Aorta (tissue), 5 donors: Measurements from ENCODE around the gene TP53RK. TPM values are rescaled to one million over a fixed set of nuclear protein-coding genes. Genes with fewer than 3 reads are reported as not detected.

Source experiments
- ATAC-seq: fragments of 200-7000 bp; cut with Tn5 transposase; one replicate; pipeline ENCODE4 v1.9.1; 2022; ENCODE audit warnings: moderate library complexity; ENCODE audit not compliant: low FRiP score
- DNase-seq, 2 donors: peaks; one replicate each; pipeline ENCODE4 v3.0.0-alpha.2; 2020
- H3K27ac ChIP-seq, 2 donors: one replicate each; pipeline ENCODE4 v1.5.1; 2013; ENCODE audit warnings: low read length in 2 of 2, mild to moderate bottlenecking in 2 of 2, moderate library complexity in 2 of 2, control low read depth in 1 of 2, inconsistent platforms in 1 of 2, low read depth in 1 of 2
- H3K27me3 ChIP-seq, 2 donors: one replicate each; pipeline ENCODE4 v1.6.1; 2013; ENCODE audit warnings: control low read depth in 1 of 2, low read length in 1 of 2, mild to moderate bottlenecking in 1 of 2, moderate library complexity in 1 of 2; ENCODE audit not compliant: insufficient read depth in 2 of 2, control insufficient read depth in 1 of 2
- H3K36me3 ChIP-seq, 2 donors: one replicate each; pipeline ENCODE4 v1.6.1; 2013; ENCODE audit warnings: control low read depth in 1 of 2, low read length in 1 of 2, mild to moderate bottlenecking in 1 of 2; ENCODE audit not compliant: insufficient read depth in 2 of 2, control insufficient read depth in 1 of 2
- H3K4me1 ChIP-seq, 2 donors: one replicate each; pipeline ENCODE4 v1.6.1; 2013; ENCODE audit warnings: low read length in 2 of 2, control low read depth in 1 of 2, mild to moderate bottlenecking in 1 of 2, moderate library complexity in 1 of 2; ENCODE audit not compliant: insufficient read depth in 2 of 2, control insufficient read depth in 1 of 2
- H3K4me3 ChIP-seq, 2 donors: one replicate each; pipeline ENCODE4 v1.5.1; 2013; ENCODE audit warnings: low read length in 2 of 2, control low read depth in 1 of 2, mild to moderate bottlenecking in 1 of 2
- H3K9me3 ChIP-seq: one replicate; pipeline ENCODE4 v1.6.1; 2013; ENCODE audit warnings: mild to moderate bottlenecking, low read length; ENCODE audit not compliant: control insufficient read depth
- WGBS, 2 donors: extraction: QIAGEN DNeasy Blood & Tissue Kit; methylation state at CpG; one replicate each; pipeline ENCODE4 v1.1.7; 2013; 5-methylcytosine and 5-hydroxymethylcytosine counted together
- intact Hi-C, 2 donors: fragments of 100-400 bp; cut with DNase I; formaldehyde crosslinking; loops; one replicate each; pipeline versions ENCODE4 v1.14.2 to v1.15.0; 2022
- polyA plus RNA-seq, 2 donors: library from polyadenylated mRNA; stranded (reverse); fragments of 200-250 nt; gene quantifications; one replicate each; pipeline ENCODE4 v1.2.3, GENCODE V29; 2013
- total RNA-seq, 2 donors: library from RNA; stranded (reverse); fragmentation: NEBNext Ultra II Directional; extraction: Animal tissue kit (Norgen Biotek cat#: 25700); gene quantifications; one replicate each; pipeline ENCODE4 v1.2.1, GENCODE V29; 2021
- donor health status: healthy with polysubstance abuse.
- donor health status: Bipolar disorder and iron deficiency.
- donor health status: DM: no; HTN: no; CAD: no.
- donor health status: DM: no; HTN: no; CAD: no.
- donor health status: DM: yes; HTN: yes; CAD: no.

The TP53RK gene
- total and polyA plus RNA-seq, 4 donors, result 9.3 to 10.4 (median 9.4) TPM

DNA sequence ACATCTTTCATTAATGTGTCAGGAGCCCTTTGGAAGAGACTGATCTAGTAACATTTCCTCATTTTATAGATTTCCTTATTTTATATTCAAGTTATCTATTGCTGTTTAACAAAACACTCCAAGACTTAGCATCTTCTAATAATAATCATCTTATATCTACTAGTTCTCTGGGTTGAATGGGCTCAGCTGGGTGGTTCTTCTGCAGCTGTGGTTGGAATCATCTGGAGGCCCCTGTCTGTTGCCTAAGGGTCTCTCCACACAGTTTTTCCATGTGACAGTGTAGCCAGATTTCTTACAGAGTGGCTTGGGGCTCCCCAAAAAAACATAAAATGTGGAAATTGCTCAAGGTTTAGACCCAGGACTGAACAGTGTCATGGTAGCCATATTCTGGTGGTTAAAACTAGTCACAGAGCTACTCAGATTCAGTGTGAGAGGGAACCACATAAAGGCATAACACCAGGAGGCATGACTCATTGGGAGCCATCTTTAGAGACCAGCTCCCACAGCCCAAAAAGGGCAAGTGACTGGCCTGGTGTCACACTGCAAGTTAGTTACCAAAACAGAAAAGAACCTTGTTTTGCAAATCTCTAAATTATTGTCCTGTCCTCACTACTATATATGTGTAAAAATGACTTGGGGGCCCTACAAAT, 31.7 kb upstream of the TP53RK start:
- no peak for DNase-seq
- no peaks in the 10 kb centered on the region for H3K4me1 ChIP-seq
- ATAC-seq, result no peak
- intact Hi-C loops, result no loop called here
- no peaks in the 10 kb centered on the region for H3K27me3 ChIP-seq
- no peak overlapping the region for H3K4me3 ChIP-seq
- H3K9me3 ChIP-seq, result peaks cover 1% of the 10 kb centered on the region
- no peak overlapping the region for H3K27ac ChIP-seq
- peaks cover 2 to 9% of the 10 kb centered on the region in 2 donors for H3K36me3 ChIP-seq

GRCh38 chr20:46720019-46720418, 30.8 kb upstream of the TP53RK start:
- peaks cover 1% of the 10 kb centered on the region for H3K9me3 ChIP-seq
- peaks cover 2 to 9% of the 10 kb centered on the region in 2 donors for H3K36me3 ChIP-seq
- 94 to 100% methylated on average over 1 of the region's 1 CpG for WGBS, 2 donors
- H3K4me3 ChIP-seq, result no peak overlapping the region
- no peaks in the 10 kb centered on the region for H3K4me1 ChIP-seq
- ATAC-seq (no peak), DNase-seq (no peak)
- H3K27me3 ChIP-seq, result no peaks in the 10 kb centered on the region
- intact Hi-C loops, result no loop called here
- no peak overlapping the region for H3K27ac ChIP-seq

DNA sequence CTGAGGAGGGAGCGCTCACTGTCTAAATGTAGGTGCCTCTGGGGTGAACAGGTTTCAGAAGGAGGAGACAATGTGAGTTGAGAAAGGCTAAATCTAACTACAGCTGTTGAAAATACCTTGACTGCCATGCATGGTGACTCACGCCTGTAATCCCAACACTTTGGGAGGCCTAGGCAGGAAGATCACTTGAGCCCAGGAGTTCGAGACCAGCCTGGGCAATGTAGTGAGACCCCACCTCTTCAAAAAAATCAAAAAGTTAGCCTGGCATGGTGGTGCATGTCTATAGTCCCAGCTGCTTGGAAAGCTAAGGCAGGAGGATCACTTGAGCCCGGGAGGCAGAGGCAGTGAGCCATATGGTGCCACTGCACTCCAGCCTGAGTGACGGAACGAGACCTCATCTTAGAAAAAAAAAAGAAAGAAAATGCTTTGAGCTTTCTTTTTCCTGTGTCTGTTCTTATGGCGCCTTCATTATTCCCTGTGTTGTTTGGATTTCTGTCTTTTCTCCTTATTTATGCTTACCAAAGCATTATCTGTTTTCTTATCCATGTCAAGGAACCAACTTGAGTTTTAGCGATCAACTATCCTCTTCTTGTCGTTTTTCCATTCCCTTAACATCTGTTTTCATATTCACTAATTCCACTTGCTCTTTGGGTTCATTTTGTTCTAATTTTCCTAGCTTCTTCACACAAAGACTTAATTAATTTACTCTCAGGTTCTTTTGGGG, 28.7 kb upstream of the TP53RK start:
- Histone ChIP-seq H3K36me3 (peaks cover 2 to 9% of the 10 kb centered on the region in 2 donors), H3K4me1 (no peaks in the 10 kb centered on the region), H3K4me3 (no peak overlapping the region), H3K9me3 (peaks cover 1% of the 10 kb centered on the region), H3K27ac (no peak overlapping the region), H3K27me3 (no peaks in the 10 kb centered on the region)
- WGBS, 2 donors, result 90 to 92% methylated on average over 9 of the region's 9 CpGs
- ATAC-seq (no peak), DNase-seq (no peak)
- intact Hi-C loops, result no loop called here

DNA sequence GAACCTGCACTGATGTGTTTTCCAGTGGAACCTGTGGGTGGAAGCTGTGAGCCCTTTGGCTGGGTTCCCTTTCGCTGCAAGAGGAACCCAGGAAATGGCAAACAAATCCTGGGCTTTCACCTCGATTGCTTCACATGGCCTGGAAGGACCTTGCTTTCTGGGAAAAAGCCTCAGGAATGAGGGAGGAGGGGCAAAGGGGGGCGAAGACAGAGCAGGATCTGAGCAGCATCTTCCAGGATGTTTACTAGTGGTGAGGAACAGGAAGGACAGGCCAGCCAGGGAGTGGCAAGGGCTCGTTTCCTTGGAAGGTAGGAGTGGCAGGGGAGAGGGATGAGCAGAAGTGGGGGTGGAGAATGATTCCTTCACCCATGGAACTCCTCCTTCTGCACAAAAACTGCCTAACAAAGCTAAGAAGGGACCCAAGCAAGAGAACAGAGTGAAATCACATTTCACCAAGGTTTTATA, 26.1 kb upstream of the TP53RK start:
- peaks cover 1% of the 10 kb centered on the region for H3K9me3 ChIP-seq
- H3K27ac ChIP-seq, result no peak overlapping the region
- H3K4me3 ChIP-seq, result no peak overlapping the region
- DNase-seq, result no peak
- 30 to 42% methylated on average over 4 of the region's 4 CpGs for WGBS, 2 donors
- H3K27me3 ChIP-seq, result no peaks in the 10 kb centered on the region
- no peaks in the 10 kb centered on the region for H3K4me1 ChIP-seq
- peak; percentile 27 for ATAC-seq
- intact Hi-C loops, result no loop called here
- H3K36me3 ChIP-seq, result peaks cover 2 to 9% of the 10 kb centered on the region in 2 donors

DNA sequence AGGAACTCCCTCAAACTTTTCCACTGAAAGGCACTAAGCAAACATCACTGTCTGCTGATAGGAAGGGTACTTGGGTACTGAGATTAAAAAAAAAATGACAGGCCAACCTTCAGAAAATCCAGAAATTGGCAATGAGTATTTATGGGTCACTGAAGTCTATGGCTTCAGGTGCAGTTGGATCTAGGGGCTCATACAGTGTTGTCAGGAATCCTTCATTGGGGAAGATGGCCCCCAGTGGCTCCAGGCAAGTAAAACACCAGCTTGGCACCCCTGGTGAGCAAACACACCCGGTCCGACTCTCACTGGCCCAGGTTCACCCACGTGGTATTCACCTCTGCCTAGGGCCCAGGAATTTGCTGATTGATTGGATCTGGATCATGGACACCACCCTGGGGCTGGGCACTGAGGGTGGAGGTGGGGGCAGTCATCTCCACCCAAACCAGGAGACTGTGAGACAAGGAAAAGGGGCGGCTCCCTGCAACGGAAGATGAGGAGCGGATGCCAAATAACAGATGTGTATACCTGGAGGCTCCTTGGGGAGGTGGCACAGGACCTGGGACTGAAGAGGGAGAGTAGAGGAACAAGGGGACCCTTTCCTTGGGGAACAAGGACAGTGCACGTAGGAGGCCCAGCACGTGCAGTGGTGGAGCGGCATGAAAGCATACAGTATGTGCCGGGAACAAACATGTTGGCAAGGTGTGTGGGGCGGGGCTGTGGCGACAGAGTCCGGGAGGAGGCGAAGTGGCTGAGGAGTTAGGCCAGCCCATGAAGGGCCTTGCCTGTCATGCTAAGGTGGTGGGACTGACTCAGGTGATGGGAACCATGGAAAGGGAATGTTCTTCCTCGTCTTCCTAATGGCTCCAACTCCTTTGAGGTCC, 25.0 kb upstream of the TP53RK start:
- WGBS, 2 donors, result 89 to 92% methylated on average over 15 of the region's 15 CpGs
- H3K4me3 ChIP-seq, result no peak overlapping the region
- H3K27ac ChIP-seq, result no peak overlapping the region
- no peaks in the 10 kb centered on the region for H3K27me3 ChIP-seq
- peaks cover 0 to under 1% of the 10 kb centered on the region in 2 donors for H3K36me3 ChIP-seq
- intact Hi-C loops, result no loop called here
- ATAC-seq, result no peak
- DNase-seq, result no peak
- H3K9me3 ChIP-seq, result no peaks in the 10 kb centered on the region
- no peaks in the 10 kb centered on the region for H3K4me1 ChIP-seq

DNA sequence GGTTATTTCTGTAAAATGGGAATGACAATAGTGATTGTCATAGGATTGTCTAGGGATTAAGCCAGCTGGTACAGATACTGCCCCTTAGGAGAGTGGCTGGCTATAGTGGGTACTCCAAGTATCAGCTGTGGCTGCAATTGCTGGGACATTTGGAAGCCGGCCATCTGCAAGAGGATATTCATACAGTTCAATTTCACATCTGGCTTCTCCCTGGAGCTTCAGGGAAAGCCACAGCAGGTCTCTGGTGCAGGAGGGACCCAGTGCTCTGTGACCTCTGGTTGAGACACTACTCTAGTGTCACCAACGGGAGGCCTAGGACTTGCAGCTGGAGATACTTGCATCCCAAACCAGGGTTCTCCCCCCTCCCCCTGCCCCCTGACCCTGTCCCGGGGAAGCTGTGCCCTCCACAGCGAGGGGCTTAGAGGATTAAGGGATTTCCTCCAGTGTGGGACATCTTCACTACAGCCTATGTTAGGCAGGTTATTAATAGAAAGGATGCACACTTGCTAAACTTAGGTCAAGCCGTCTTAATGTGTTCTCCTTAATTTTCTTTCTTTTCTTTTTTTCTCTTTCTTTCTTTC, 22.9 kb upstream of the TP53RK start:
- intact Hi-C loops, result no loop called here
- ATAC-seq, result no peak
- Histone ChIP-seq H3K9me3 (no peaks in the 10 kb centered on the region), H3K36me3 (no peaks in the 10 kb centered on the region), H3K4me3 (no peak overlapping the region), H3K27me3 (no peaks in the 10 kb centered on the region), H3K4me1 (no peaks in the 10 kb centered on the region), H3K27ac (no peak overlapping the region)
- DNase-seq, result no peak
- 74 to 80% methylated on average over 5 of the region's 5 CpGs for WGBS, 2 donors

GRCh38 chr20:46710153-46710913, 21.1 kb upstream of the TP53RK start:
- peak overlapping the region; percentile 51 to 81 for H3K4me3 ChIP-seq
- intact Hi-C loops, result no loop called here
- H3K27me3 ChIP-seq, result no peaks in the 10 kb centered on the region
- DNase-seq (no peak), ATAC-seq (no peak)
- H3K4me1 ChIP-seq, result no peaks in the 10 kb centered on the region
- WGBS, 2 donors, result 33% methylated on average over 22 of the region's 22 CpGs
- no peak overlapping the region for H3K27ac ChIP-seq
- H3K9me3 ChIP-seq, result no peaks in the 10 kb centered on the region
- no peaks in the 10 kb centered on the region for H3K36me3 ChIP-seq
